ENCODE data around the gene GBA3. TPM values are rescaled to one million over a fixed set of nuclear protein-coding genes. Genes with fewer than 3 reads are reported as not detected.

GBA3 gene
- not detected in 2 replicates for total RNA-seq (2014; rRNA removed; shearing (Covaris generic); ENCODE audit: low replicate concordance)

GRCh38 chr4:22692736-22693135 is at the start of gene GBA3:
Gene GBA3 (plus strand): TSS chr4:22692937.
- in situ Hi-C loops (cut with HindIII; ENCODE audit: low pct_unique_long_range_greater_than_20kb, low sequenced_read_pairs), result no loop called here
- no peak for DNase-seq (ENCODE audit: low read depth)

- DNase-seq (ENCODE audit: low read depth), result no peak
- in situ Hi-C loops (cut with HindIII; ENCODE audit: low pct_unique_long_range_greater_than_20kb, low sequenced_read_pairs), result no loop called here
These were observed 48.8 kb upstream of the GBA3 start for GRCh38 chr4:22643952-22644351.

GRCh38 chr4:22645481-22646182 is 47.1 kb upstream of the GBA3 start:
- in situ Hi-C loops (cut with HindIII; ENCODE audit: low pct_unique_long_range_greater_than_20kb, low sequenced_read_pairs), result no loop called here
- DNase-seq (ENCODE audit: low read depth), result no peak

GRCh38 chr4:22648996-22649395 is 43.7 kb upstream of the GBA3 start:
- no peak for DNase-seq (ENCODE audit: low read depth)
- in situ Hi-C loops (cut with HindIII; ENCODE audit: low pct_unique_long_range_greater_than_20kb, low sequenced_read_pairs), result no loop called here

- in situ Hi-C loops (cut with HindIII; ENCODE audit: low pct_unique_long_range_greater_than_20kb, low sequenced_read_pairs), result no loop called here
- DNase-seq (ENCODE audit: low read depth), result no peak
These were observed 42.0 kb upstream of the GBA3 start for GRCh38 chr4:22650771-22651170.

GRCh38 chr4:22653752-22654151 is 39.0 kb upstream of the GBA3 start:
- in situ Hi-C loops (cut with HindIII; ENCODE audit: low pct_unique_long_range_greater_than_20kb, low sequenced_read_pairs), result no loop called here
- no peak for DNase-seq (ENCODE audit: low read depth)

GRCh38 chr4:22661443-22661842 is 31.3 kb upstream of the GBA3 start:
- in situ Hi-C loops (cut with HindIII; ENCODE audit: low pct_unique_long_range_greater_than_20kb, low sequenced_read_pairs), result no loop called here
- no peak for DNase-seq (ENCODE audit: low read depth)

GRCh38 chr4:22667332-22667940 is 25.3 kb upstream of the GBA3 start:
- in situ Hi-C loops (cut with HindIII; ENCODE audit: low pct_unique_long_range_greater_than_20kb, low sequenced_read_pairs), result no loop called here
- DNase-seq (ENCODE audit: low read depth), result no peak

- in situ Hi-C loops (cut with HindIII; ENCODE audit: low pct_unique_long_range_greater_than_20kb, low sequenced_read_pairs), result no loop called here
- DNase-seq (ENCODE audit: low read depth), result no peak
These were observed 24.4 kb upstream of the GBA3 start for GRCh38 chr4:22668301-22668700.

- in situ Hi-C loops (cut with HindIII; ENCODE audit: low pct_unique_long_range_greater_than_20kb, low sequenced_read_pairs), result no loop called here
These were observed 24.0 kb upstream of the GBA3 start for GRCh38 chr4:22668702-22669101.

GRCh38 chr4:22670956-22671355 is 21.8 kb upstream of the GBA3 start:
- in situ Hi-C loops (cut with HindIII; ENCODE audit: low pct_unique_long_range_greater_than_20kb, low sequenced_read_pairs), result no loop called here
- DNase-seq (ENCODE audit: low read depth), result no peak

More at GRCh38 chr4:22668702-22669101, 24.0 kb upstream of the GBA3 start:
- DNase-seq (ENCODE audit: low read depth), result no peak

GRCh38 chr4:22672519-22672918 is 20.2 kb upstream of the GBA3 start:
- no peak for DNase-seq (ENCODE audit: low read depth)
- in situ Hi-C loops (cut with HindIII; ENCODE audit: low pct_unique_long_range_greater_than_20kb, low sequenced_read_pairs), result no loop called here

- in situ Hi-C loops (cut with HindIII; ENCODE audit: low pct_unique_long_range_greater_than_20kb, low sequenced_read_pairs), result no loop called here
- no peak for DNase-seq (ENCODE audit: low read depth)
These were observed 19.8 kb upstream of the GBA3 start for GRCh38 chr4:22672944-22673343.

GRCh38 chr4:22674700-22675099 is 18.0 kb upstream of the GBA3 start:
- no peak for DNase-seq (ENCODE audit: low read depth)
- in situ Hi-C loops (cut with HindIII; ENCODE audit: low pct_unique_long_range_greater_than_20kb, low sequenced_read_pairs), result no loop called here

- DNase-seq (ENCODE audit: low read depth), result no peak
- in situ Hi-C loops (cut with HindIII; ENCODE audit: low pct_unique_long_range_greater_than_20kb, low sequenced_read_pairs), result no loop called here
These were observed 16.7 kb upstream of the GBA3 start for GRCh38 chr4:22676063-22676462.

- DNase-seq (ENCODE audit: low read depth), result no peak
- in situ Hi-C loops (cut with HindIII; ENCODE audit: low pct_unique_long_range_greater_than_20kb, low sequenced_read_pairs), result no loop called here
These were observed 15.0 kb upstream of the GBA3 start for GRCh38 chr4:22677780-22678179.

GRCh38 chr4:22678940-22679854 is 13.5 kb upstream of the GBA3 start:
- DNase-seq (ENCODE audit: low read depth), result no peak
- in situ Hi-C loops (cut with HindIII; ENCODE audit: low pct_unique_long_range_greater_than_20kb, low sequenced_read_pairs), result no loop called here

- in situ Hi-C loops (cut with HindIII; ENCODE audit: low pct_unique_long_range_greater_than_20kb, low sequenced_read_pairs), result no loop called here
- no peak for DNase-seq (ENCODE audit: low read depth)
These were observed 12.6 kb upstream of the GBA3 start for GRCh38 chr4:22680065-22680642.

GRCh38 chr4:22683726-22684125 is 9.0 kb upstream of the GBA3 start:
- no peak for DNase-seq (ENCODE audit: low read depth)
- in situ Hi-C loops (cut with HindIII; ENCODE audit: low pct_unique_long_range_greater_than_20kb, low sequenced_read_pairs), result no loop called here

Measured in Caki2 (cell line).